GM13977 (cell line): ENCODE data around the gene ACADM.
"Not testable (repeated sequence)": the region's sequence is repeated elsewhere in the genome, so short reads cannot be mapped to it uniquely, and the experiment has no call there.

Experiments
- DNase-seq: peaks from one replicate; pipeline ENCODE4 v3.0.0; 2012; ENCODE audit warnings: low spot score
- in situ Hi-C: fragments of 300-500 bp; cut with MboI; formaldehyde crosslinking; loops from one replicate; pipeline ENCODE4 v1.12.0; 2022; ENCODE audit warnings: low sequenced_read_pairs, low pct_unique_long_range_greater_than_20kb, mixed read lengths, inconsistent platforms; ENCODE audit not compliant: unreplicated experiment
- TF ChIP-seq, protein P1 (sequence below): IDR thresholded peaks from 2 replicates; pipeline ENCODE4 v1.5.1; 2012; ENCODE audit warnings: mild to moderate bottlenecking, control low read depth; ENCODE audit not compliant: insufficient read depth; ENCODE audit errors: extremely low read depth, missing control alignments

Gene ACADM

GRCh38 chr1:75720820-75721219, 3.7 kb upstream of the ACADM start:
- DNase-seq: no peak
- TF ChIP-seq, protein P1, sequence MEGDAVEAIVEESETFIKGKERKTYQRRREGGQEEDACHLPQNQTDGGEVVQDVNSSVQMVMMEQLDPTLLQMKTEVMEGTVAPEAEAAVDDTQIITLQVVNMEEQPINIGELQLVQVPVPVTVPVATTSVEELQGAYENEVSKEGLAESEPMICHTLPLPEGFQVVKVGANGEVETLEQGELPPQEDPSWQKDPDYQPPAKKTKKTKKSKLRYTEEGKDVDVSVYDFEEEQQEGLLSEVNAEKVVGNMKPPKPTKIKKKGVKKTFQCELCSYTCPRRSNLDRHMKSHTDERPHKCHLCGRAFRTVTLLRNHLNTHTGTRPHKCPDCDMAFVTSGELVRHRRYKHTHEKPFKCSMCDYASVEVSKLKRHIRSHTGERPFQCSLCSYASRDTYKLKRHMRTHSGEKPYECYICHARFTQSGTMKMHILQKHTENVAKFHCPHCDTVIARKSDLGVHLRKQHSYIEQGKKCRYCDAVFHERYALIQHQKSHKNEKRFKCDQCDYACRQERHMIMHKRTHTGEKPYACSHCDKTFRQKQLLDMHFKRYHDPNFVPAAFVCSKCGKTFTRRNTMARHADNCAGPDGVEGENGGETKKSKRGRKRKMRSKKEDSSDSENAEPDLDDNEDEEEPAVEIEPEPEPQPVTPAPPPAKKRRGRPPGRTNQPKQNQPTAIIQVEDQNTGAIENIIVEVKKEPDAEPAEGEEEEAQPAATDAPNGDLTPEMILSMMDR: no peak
- in situ Hi-C loops: no loop called here

DNA sequence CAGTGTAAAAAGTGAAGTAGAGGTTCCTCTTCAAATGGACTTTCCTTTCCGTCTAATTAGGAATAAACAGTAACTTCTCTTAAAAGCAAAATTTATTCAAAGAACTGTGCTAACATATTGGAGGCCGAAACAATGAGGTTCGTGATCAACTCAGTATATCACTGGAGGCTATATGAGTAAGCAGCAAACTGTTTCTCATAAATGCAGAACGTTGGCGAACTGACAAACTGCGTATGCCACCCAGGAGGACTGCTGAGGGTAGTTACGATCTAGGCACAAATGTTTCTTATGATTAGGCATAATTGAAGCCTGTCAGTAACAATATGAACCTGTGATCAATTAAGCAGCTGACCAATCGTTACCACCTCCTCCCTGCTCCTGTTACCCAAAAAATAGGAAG, 2.3 kb upstream of the ACADM start:
- in situ Hi-C loops, DNase-seq: not testable (repeated sequence)

DNA sequence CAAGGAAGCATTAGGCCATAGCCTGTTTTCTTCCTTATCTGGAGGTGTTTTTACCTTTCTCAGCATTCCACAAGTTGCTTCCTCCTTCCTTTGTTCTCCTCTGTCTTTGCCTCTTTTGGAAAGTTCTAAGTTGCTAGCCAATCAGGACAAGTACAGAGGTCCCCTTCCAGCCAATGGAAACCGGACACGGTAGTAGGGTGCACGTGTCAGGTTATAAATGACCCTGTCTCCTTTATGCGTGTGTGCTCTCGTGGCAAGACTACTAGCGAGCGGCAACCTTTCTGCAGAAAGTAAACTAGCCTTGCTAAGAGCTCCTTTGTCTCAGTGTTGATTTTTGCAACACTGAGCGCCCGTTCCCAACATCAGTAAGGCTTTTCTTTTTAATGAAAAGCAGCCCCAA, 1.5 kb upstream of the ACADM start:
- DNase-seq: no peak
- TF ChIP-seq, protein P1: no peak
- in situ Hi-C loops: no loop called here

DNA sequence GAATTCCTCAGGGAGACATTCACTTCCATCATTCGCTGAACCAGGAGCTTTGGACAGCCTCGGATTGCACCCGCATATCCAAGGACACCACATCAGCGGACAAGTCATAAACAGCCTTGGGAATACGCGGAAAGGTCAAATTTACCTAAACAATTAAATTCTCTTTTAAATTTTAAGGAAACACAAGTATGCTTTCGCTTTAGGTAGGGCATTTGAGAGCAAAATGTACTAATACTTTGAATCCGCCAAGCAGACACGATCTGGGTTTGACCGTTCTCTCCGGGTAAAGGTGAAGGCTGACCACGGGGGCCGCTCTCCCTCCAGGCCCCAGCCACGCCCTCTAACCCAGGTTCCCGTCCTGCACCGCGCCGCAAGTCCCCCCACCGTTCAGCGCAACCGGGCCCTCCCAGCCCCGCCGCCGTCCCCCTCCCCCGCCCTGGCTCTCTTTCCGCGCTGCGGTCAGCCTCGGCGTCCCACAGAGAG, 479 bp upstream of the ACADM start:
- TF ChIP-seq, protein P1: no peak
- in situ Hi-C loops: no loop called here
- DNase-seq: peak; percentile 81

DNA sequence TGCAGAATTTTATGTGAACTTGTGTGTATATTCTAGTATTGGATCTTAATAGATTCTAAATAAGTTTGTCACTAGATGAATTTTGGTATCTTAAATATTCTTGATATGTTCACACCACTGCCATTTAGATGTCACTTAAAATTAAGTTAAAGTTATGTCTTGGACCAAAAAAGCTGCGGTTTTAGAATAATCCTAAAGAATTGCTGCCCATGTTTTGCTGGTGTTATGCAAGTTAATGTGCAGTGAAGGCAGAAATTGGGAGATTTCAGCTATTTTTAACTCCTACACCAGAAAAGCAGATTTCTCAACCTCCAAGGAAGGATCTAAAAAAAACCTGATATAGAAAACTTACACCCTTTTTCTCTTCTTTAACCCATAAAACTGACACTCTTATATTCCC, 757 bp downstream of the ACADM start:
- in situ Hi-C loops: no loop called here
- TF ChIP-seq, protein P1: no peak
- DNase-seq: no peak

GRCh38 chr1:75725861-75726361, 1.4 kb downstream of the ACADM start:
- TF ChIP-seq, protein P1: no peak
- in situ Hi-C loops: no loop called here

DNA sequence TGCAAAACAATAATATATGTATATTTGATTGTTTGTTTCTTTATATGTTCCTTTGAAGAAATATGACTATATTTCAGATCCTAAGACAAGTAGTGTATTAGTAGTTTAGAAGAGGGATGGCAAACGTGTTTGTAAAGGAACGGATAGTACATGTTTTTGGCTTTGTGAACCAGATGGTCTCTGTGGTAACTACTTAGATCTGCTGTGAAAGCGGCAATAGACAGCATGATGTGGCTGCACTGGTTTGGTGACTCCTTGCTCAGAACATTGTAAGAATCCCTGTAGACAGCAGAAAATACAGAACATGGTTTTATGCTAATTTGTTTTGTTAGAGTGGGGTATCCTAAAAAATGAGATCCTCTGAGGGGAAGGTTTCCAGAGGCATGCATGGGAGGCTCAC, 3.1 kb downstream of the ACADM start:
- TF ChIP-seq, protein P1: no peak
- in situ Hi-C loops: no loop called here

More at GRCh38 chr1:75725861-75726361, 1.4 kb downstream of the ACADM start:
- DNase-seq: no peak

More for the DNA sequence above, 3.1 kb downstream of the ACADM start:
- DNase-seq: no peak
